Measurements from ENCODE around the gene KIRREL1.

KIRREL1 gene

DNA sequence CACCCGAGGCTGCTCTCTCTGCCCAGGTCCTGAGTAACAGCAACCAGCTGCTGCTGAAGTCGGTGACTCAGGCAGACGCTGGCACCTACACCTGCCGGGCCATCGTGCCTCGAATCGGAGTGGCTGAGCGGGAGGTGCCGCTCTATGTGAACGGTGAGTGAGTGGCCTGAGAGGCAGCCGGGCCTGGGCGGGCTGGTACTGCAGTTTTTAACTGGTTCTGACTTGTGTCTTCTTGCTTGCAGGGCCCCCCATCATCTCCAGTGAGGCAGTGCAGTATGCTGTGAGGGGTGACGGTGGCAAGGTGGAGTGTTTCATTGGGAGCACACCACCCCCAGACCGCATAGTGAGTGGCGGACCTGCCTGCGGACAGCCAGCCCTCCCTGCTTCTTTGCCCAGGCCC lies 96.0 kb downstream of the KIRREL1 start:
- no peaks in the 10 kb centered on the region for H4K20me1 ChIP-seq (ENCODE audit: insufficient read depth, low read length)
- no peaks in the 10 kb centered on the region for H3K27me3 ChIP-seq (ENCODE audit: insufficient read depth, low read length, poor library complexity)
- DNase-seq (no peak), ATAC-seq (ENCODE audit: insufficient read depth, low read depth) (no peak)
- H2AFZ ChIP-seq (ENCODE audit: low read depth, low read length): no peak overlapping the region
- H3K9me3 ChIP-seq (ENCODE audit: insufficient read depth, low read length, severe bottlenecking): no peaks in the 10 kb centered on the region
- no peak overlapping the region for H3K4me3 ChIP-seq (ENCODE audit: low read depth in 1 of 2, low read length in 2 of 2)
- H3K9ac ChIP-seq (ENCODE audit: low read depth, low read length): no peak overlapping the region
- H3K79me2 ChIP-seq (ENCODE audit: insufficient read depth, low read length): no peaks in the 10 kb centered on the region
- no peaks in the 10 kb centered on the region for H3K4me1 ChIP-seq (ENCODE audit: insufficient read depth, low read length)
- H3K27ac ChIP-seq (ENCODE audit: low read length): no peak overlapping the region
- TF ChIP-seq, protein P1, sequence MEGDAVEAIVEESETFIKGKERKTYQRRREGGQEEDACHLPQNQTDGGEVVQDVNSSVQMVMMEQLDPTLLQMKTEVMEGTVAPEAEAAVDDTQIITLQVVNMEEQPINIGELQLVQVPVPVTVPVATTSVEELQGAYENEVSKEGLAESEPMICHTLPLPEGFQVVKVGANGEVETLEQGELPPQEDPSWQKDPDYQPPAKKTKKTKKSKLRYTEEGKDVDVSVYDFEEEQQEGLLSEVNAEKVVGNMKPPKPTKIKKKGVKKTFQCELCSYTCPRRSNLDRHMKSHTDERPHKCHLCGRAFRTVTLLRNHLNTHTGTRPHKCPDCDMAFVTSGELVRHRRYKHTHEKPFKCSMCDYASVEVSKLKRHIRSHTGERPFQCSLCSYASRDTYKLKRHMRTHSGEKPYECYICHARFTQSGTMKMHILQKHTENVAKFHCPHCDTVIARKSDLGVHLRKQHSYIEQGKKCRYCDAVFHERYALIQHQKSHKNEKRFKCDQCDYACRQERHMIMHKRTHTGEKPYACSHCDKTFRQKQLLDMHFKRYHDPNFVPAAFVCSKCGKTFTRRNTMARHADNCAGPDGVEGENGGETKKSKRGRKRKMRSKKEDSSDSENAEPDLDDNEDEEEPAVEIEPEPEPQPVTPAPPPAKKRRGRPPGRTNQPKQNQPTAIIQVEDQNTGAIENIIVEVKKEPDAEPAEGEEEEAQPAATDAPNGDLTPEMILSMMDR (IDR thresholded peaks at IDR 0.05; ENCODE audit: borderline replicate concordance, extremely low read depth, low read length, poor library complexity, severe bottlenecking): no peak
- TF ChIP-seq EZH2 (IDR thresholded peaks at IDR 0.05; ENCODE audit: borderline replicate concordance, low read depth, low read length, severe bottlenecking): no peak
- no peak overlapping the region for H3K4me2 ChIP-seq (ENCODE audit: insufficient read depth, low read length)
- peaks cover 67% of the 10 kb centered on the region for H3K36me3 ChIP-seq (ENCODE audit: insufficient read depth, low read length)

DNA sequence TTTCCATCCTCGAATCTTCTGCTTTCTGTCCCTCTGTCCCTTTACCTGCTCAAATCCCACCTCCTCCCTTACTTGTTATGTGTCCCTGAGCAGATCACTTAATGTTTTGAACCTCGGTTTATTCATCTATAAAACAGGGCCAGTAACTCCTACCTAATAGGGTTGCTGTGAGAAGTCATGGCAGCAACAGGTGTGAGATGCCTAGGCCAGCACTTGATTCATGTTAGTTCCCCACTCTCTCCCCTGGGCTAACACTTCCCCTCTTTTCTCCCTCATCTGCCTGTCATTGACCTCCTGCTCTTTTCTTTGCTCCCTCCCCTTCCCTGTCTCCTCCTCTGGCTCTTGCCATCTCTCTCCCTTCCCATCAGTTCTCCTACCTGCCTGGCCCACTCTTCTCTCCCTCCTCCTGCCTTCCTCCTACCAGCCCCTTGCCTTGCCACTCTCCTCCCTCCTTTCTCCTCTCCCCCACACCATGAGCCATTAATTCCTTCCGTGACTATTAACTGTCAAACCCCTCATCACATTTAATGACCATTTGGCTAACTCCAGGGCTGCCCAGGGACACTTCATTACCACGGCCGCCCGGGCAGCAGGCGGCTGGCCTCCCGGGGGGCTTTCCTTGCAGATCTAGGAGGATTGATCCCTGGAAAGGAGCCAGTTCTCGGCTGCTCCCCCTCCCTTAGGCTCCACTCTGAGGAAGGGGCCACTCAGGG lies 96.6 kb downstream of the KIRREL1 start:
- Histone ChIP-seq H3K27ac (ENCODE audit: low read length) (no peak overlapping the region), H3K9me3 (ENCODE audit: insufficient read depth, low read length, severe bottlenecking) (no peaks in the 10 kb centered on the region), H3K4me3 (ENCODE audit: low read depth in 1 of 2, low read length in 2 of 2) (no peak overlapping the region), H3K36me3 (ENCODE audit: insufficient read depth, low read length) (peaks cover 62% of the 10 kb centered on the region), H2AFZ (ENCODE audit: low read depth, low read length) (no peak overlapping the region), H4K20me1 (ENCODE audit: insufficient read depth, low read length) (no peaks in the 10 kb centered on the region), H3K27me3 (ENCODE audit: insufficient read depth, low read length, poor library complexity) (no peaks in the 10 kb centered on the region), H3K4me1 (ENCODE audit: insufficient read depth, low read length) (no peaks in the 10 kb centered on the region), H3K9ac (ENCODE audit: low read depth, low read length) (no peak overlapping the region), H3K4me2 (ENCODE audit: insufficient read depth, low read length) (no peak overlapping the region), H3K79me2 (ENCODE audit: insufficient read depth, low read length) (no peaks in the 10 kb centered on the region)
- DNase-seq (no peak), ATAC-seq (ENCODE audit: insufficient read depth, low read depth) (no peak)
- TF ChIP-seq, protein P1 (IDR thresholded peaks at IDR 0.05; ENCODE audit: borderline replicate concordance, extremely low read depth, low read length, poor library complexity, severe bottlenecking): no peak
- no peak for TF ChIP-seq EZH2 (IDR thresholded peaks at IDR 0.05; ENCODE audit: borderline replicate concordance, low read depth, low read length, severe bottlenecking)

DNA sequence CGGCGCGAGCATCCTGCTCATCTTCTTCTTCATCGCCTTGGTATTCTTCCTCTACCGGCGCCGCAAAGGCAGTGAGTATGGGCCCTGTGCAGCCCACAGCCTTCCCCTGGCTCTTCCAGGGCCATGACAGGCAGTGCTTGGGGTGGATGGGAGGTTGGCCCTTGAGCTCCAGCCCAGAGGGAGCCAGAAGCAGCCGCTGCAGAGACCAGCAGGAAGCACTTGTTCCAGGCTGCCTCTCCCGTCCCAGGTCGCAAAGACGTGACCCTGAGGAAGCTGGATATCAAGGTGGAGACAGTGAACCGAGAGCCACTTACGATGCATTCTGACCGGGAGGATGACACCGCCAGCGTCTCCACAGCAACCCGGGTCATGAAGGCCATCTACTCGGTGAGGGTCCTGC lies 99.9 kb downstream of the KIRREL1 start:
- Histone ChIP-seq H3K27ac (ENCODE audit: low read length) (no peak overlapping the region), H3K36me3 (ENCODE audit: insufficient read depth, low read length) (peaks cover 42% of the 10 kb centered on the region), H3K27me3 (ENCODE audit: insufficient read depth, low read length, poor library complexity) (no peaks in the 10 kb centered on the region), H3K79me2 (ENCODE audit: insufficient read depth, low read length) (no peaks in the 10 kb centered on the region), H3K9ac (ENCODE audit: low read depth, low read length) (no peak overlapping the region), H4K20me1 (ENCODE audit: insufficient read depth, low read length) (no peaks in the 10 kb centered on the region), H2AFZ (ENCODE audit: low read depth, low read length) (no peak overlapping the region), H3K9me3 (ENCODE audit: insufficient read depth, low read length, severe bottlenecking) (no peaks in the 10 kb centered on the region), H3K4me1 (ENCODE audit: insufficient read depth, low read length) (no peaks in the 10 kb centered on the region), H3K4me3 (ENCODE audit: low read depth in 1 of 2, low read length in 2 of 2) (no peak overlapping the region), H3K4me2 (ENCODE audit: insufficient read depth, low read length) (no peak overlapping the region)
- DNase-seq (no peak), ATAC-seq (ENCODE audit: insufficient read depth, low read depth) (no peak)
- TF ChIP-seq EZH2 (IDR thresholded peaks at IDR 0.05; ENCODE audit: borderline replicate concordance, low read depth, low read length, severe bottlenecking): no peak
- TF ChIP-seq, protein P1 (IDR thresholded peaks at IDR 0.05; ENCODE audit: borderline replicate concordance, extremely low read depth, low read length, poor library complexity, severe bottlenecking): no peak
